Putamen (tissue), 1 donor: ENCODE results near the gene TNS1.

Source experiments
- DNase-seq: peaks from one replicate; pipeline ENCODE4 v3.0.0-alpha.2; 2016; ENCODE audit warnings: low spot score

The TNS1 gene

GRCh38 chr2:217897816-217898806 lies 104.7 kb downstream of the TNS1 start:
- peak; percentile 64 for DNase-seq

GRCh38 chr2:217897091-217897715 lies 105.6 kb downstream of the TNS1 start:
- no peak for DNase-seq

GRCh38 chr2:217895070-217895635 lies 107.6 kb downstream of the TNS1 start:
- DNase-seq = no peak

- DNase-seq = no peak
Measured at GRCh38 chr2:217893440-217893839, 109.4 kb downstream of the TNS1 start.

GRCh38 chr2:217892560-217892959 lies 110.2 kb downstream of the TNS1 start:
- no peak for DNase-seq

- DNase-seq = peak; percentile 44
Measured at GRCh38 chr2:217890445-217890844, 112.3 kb downstream of the TNS1 start.

- no peak for DNase-seq
Measured at GRCh38 chr2:217889656-217890055, 113.1 kb downstream of the TNS1 start.

GRCh38 chr2:217887841-217888701 lies 114.7 kb downstream of the TNS1 start:
- no peak for DNase-seq

- peak; percentile 70 for DNase-seq
Measured at GRCh38 chr2:217886720-217887309, 116.0 kb downstream of the TNS1 start.

- DNase-seq = no peak
Measured at GRCh38 chr2:217886091-217886490, 116.7 kb downstream of the TNS1 start.

GRCh38 chr2:217884985-217885384 lies 117.8 kb downstream of the TNS1 start:
- no peak for DNase-seq

- no peak for DNase-seq
Measured at GRCh38 chr2:217880891-217881290, 121.9 kb downstream of the TNS1 start.

GRCh38 chr2:217880287-217880889 lies 122.4 kb downstream of the TNS1 start:
- DNase-seq = no peak

GRCh38 chr2:217878915-217879590 lies 123.7 kb downstream of the TNS1 start:
- no peak for DNase-seq

GRCh38 chr2:217877866-217878265 lies 124.9 kb downstream of the TNS1 start:
- DNase-seq = no peak

- DNase-seq = no peak
Measured at GRCh38 chr2:217876253-217876570, 126.6 kb downstream of the TNS1 start.

GRCh38 chr2:217875556-217876252 lies 127.1 kb downstream of the TNS1 start:
- DNase-seq = no peak

- DNase-seq = no peak
Measured at GRCh38 chr2:217875138-217875537, 127.7 kb downstream of the TNS1 start.

- DNase-seq = no peak
Measured at GRCh38 chr2:217873371-217873770, 129.4 kb downstream of the TNS1 start.

GRCh38 chr2:217872319-217872718 lies 130.5 kb downstream of the TNS1 start:
- DNase-seq = no peak
